Activated CD4-positive, alpha-beta T cell treated with anti-CD3 and anti-CD28 coated beads, Interleukin-2, amount 50 U/mL, for 16 hours (primary cell): ENCODE data around the gene SELENOO.

Experiments used
- DNase-seq: peaks from one replicate; pipeline ENCODE4 v3.0.0-alpha.2; 2020

SELENOO gene

DNA sequence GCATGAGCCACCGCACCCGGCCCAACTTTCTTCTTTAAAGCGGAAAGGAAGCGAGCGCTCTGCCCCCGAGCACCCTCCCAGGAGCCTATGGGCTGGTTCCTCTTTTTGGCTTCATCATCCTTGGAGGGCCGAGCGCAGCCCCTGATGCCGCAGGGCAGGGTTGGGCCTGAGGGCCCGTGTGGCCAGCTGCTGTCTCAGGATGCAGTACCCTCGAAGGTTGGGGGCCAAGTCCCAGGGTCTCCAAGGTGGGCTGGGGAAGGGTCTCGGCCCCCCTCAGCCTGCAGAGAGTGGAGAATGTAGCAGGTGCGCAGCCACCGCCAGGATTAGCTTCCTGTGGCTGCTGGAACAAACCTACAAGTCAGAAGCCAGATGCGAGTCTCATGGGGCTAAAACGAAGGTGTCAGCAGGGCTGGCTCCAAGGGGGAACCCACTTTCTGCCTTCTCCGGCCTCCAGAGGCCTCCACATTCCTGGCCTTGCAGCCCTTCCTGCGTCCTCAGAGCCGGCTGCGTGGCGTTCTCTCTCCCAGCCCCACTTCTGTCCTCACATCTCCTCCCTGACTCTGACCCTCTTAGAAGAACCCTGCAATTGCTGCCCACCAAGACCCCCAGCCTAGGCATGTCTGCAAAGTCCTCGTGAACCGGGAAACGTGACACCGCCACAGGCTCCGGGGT lies 27.4 kb upstream of the SELENOO start:
- DNase-seq, result no peak

DNA sequence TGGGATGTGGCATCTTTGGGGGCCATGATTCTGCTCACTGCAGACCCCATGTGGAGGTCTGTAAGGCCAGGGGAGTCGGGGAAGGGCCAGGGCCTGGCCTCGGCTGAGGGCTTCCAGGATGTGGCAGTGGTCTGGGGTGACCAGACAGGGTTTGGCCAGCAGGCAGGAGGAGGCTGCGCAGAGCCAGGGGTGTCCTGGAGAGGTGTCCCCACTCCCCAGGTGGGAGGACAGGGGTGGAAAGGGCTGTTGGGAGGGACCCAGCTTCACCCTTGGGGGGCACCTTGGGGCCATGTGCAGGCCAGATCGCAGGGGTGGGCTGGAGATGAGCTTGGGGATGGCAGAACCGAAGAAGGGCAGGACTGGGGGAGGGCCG lies 26.8 kb upstream of the SELENOO start:
- no peak for DNase-seq

DNA sequence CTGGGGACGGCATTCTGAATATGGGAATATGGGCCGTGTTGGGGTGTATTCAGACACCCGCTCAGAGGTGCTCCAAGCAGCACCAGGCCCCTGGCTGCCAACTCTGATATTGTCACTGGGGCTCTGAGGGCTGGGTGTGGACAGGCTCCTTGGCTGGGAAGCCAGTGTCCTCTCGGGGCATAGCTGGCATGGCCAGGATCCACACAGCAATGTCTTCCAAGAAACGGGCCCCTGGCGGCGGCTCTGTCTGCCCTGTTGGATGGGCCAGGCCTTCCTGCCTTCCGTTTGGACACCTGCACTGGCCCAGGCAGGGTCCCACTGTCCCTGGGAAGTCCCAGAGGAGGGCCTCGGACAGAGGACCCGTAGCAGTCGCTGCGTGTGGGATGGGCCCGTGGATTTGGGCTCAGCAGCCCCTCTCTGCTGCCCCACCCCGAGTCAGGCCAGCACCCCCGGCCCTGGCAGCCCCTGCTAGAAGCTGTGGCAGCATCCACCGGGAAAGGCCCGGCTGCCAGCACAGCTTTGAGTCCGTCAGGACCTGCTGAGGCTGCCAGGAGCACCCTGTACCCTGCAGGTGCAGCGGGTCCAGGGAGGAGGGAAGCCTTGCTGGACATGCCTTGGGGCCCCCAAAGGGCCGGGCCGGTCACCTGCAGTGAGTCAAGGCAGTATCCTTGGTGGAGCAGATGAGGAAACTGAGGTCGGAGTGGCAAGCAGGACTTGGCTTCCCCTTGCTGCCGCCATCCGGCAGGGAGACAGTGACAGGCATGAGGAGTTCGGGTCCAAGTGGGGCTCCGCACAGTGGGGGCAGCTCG lies 26.2 kb upstream of the SELENOO start:
- DNase-seq, result no peak

DNA sequence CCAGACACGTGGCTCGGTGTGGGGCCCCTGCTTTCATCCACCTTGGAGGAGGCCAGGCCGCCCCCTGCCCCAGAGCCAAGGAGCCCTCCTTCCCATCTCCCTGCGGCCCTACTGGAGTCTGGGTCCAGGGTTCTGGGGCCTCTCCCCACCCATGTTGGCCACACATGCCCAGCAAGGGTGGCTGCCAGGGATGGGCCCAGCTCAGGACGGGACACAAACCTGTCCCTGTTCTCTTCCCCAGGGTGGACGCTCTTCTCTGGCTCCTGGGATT lies 25.7 kb upstream of the SELENOO start:
- no peak for DNase-seq

DNA sequence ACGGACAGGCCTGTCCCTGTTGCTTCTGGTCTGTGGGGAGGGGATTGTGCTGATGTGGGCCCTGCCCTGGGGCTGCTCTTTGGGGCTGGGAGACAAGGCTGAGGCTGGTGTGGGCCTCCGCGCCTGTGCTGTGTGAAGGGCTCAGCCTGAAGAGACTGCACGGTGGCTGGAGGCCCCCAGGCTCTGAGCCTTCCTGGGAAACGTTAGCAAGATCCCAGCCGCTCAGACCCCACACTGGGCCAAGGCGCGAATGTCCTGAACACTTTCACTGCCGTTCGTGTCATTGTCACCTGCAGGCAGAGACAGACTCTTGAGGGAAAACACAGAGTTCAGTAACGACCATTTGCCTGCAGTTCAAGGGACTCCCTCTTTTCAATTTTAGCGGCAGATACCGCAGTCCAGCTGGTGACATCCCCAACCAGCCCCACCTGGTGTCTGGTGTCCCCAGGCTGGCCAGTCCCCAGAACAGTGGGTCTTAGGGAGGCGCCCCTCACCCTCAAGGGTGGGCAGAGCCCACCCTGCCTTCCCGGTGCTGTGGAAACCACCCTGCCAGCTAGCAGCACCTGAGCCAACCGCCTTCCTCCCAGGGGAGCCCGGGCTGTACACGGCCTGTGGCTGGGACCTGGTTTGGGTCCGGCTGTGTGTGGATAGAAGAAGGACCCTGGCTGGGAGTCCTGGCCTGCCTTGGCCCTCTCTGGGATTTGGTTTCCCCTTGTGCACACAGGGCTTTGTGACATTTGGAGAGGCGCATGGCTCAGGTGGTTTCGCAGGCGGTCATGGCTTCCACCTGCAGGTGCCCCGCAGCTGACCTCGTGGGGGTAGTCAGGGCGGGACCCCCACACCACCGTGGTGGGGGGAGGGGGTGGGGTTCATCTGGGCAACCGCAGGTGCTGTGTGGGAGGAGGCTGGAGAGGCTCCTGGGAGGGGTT lies 24.6 kb upstream of the SELENOO start:
- DNase-seq, result no peak

DNA sequence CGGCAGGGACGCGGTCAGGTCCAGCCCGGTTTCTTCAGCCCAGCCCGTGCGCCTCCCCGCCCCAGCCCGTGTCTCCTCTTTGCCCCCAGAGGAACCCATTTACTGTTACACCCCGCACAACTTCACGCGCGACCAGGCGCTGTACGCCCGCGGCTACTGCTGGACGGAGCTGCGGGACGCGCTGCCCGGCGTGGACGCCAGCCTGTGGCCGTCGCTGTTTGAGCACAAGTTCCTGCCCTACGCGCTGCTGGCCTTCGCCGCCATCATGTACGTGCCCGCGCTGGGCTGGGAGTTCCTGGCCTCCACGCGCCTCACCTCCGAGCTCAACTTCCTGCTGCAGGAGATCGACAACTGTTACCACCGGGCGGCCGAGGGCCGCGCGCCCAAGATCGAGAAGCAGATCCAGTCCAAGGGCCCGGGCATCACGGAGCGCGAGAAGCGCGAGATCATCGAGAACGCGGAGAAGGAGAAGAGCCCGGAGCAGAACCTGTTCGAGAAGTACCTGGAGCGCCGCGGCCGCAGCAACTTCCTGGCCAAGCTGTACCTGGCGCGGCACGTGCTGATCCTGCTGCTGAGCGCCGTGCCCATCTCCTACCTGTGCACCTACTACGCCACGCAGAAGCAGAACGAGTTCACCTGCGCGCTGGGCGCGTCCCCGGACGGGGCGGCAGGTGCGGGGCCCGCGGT lies 23.8 kb upstream of the SELENOO start:
- DNase-seq, result no peak

DNA sequence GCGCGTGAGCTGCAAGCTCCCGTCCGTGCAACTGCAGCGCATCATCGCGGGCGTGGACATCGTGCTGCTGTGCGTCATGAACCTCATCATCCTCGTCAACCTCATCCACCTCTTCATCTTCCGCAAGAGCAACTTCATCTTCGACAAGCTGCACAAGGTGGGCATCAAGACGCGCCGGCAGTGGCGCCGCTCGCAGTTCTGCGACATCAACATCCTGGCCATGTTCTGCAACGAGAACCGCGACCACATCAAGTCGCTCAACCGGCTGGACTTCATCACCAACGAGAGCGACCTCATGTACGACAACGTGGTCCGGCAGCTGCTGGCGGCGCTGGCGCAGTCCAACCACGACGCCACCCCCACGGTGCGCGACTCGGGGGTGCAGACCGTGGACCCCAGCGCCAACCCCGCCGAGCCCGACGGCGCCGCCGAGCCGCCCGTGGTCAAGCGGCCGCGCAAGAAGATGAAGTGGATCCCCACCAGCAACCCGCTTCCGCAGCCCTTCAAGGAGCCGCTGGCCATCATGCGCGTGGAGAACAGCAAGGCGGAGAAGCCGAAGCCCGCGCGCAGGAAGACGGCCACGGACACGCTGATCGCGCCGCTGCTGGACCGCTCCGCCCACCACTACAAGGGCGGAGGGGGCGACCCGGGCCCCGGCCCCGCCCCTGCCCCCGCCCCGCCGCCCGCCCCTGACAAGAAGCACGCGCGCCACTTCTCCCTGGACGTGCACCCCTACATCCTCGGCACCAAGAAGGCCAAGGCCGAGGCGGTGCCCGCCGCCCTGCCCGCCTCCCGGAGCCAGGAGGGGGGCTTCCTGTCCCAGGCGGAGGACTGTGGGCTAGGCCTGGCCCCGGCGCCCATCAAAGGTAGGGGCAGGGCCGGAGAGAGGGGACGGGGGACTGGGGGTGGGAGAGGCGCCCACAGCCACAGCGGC lies 23.0 kb upstream of the SELENOO start:
- DNase-seq, result no peak

DNA sequence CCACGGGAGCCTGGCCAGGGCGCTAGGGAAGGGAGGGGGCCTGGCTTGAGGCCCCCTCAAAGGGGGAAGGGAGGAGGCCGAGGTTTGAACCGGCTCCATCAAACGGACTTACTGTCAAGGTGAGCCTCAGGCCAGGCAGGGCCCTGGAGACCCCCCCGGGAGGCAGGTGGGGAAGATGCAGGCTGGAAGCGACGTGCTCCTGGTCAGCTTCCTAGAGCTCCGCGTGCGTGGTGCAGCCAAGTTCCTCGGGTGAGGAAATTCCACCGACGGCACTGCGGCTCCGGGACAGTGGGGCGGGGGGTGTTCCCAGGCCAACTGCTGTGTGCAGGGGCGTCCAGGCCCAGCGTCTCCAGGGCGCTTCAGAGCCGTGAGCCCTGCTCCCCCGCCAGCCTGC lies 22.3 kb upstream of the SELENOO start:
- no peak for DNase-seq

DNA sequence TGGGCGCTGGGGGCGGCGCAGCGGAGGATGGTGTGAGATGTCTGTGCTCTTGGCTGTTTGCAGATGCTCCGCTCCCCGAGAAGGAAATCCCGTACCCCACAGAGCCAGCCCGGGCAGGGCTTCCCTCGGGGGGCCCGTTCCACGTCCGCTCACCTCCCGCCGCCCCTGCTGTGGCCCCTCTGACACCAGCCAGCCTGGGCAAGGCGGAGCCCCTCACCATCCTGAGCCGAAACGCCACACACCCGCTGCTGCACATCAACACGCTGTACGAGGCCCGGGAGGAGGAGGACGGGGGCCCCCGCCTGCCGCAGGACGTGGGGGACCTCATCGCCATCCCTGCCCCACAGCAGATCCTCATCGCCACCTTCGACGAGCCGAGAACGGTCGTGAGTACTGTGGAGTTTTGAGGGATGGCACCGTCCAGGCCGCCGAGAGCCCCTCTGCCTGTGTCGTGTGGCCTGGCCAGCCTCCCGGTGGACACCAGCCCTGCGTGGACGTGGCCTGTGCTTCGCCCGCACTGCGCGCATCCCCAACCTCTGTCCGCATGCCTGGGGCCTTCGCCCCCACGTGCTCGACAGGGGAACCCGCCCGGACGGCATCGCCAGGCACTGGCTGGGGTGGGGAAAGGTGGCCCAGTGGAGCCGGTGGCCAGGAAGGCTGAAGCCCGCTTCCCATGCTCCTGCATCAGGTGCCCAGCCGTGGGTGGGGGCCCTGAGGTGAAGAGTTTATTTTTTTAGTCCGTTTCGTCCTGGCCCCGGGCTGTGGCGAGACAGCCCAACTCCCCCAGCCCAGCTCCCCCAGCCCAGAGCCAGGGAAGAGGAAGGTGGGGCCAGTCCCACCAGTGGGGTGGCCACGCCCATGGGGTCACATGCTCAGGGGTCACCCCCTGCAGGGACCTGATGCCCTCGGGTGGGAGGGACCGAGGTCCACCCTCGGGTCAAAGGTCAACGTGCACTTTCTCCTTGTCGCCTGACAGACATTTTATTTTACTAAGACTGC lies 21.6 kb upstream of the SELENOO start:
- DNase-seq, result no peak

DNA sequence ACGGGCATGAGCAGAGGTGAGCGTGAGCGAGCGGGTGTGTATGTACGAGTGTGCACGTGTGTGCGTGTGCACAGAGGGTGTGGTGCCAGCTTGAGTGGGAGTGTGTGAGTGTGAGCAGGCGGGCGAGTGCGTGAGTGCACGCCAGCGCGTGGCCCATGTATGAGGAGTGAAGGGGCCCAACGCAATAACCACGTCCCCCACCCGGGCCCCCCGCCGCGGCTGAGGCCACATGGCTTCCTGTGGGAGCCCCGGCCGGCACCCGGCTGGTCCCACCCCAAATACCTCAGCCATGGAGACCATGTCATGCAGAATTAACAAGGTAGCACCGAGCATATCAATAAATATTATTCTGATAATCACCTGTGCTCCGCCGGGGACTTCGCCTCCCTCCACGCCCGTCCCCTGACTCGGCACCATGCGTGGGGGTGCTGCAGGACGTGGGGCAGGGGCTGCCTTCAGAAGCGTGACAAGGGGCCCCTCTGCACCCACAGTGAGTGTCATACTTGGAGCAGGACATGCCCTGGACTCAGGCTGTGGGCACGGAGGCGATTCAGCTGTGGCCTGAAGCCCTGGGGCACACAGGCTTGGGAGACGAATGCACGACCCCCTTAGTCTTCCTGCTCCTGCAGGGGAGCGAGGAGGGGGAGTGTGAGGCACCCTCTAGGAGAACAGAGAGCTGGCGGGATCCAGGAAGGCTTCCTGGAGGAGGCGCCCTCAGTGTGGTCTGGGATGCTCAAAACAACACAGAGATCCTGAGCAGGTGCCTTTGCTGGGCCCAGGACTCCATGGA lies 20.7 kb upstream of the SELENOO start:
- no peak for DNase-seq

DNA sequence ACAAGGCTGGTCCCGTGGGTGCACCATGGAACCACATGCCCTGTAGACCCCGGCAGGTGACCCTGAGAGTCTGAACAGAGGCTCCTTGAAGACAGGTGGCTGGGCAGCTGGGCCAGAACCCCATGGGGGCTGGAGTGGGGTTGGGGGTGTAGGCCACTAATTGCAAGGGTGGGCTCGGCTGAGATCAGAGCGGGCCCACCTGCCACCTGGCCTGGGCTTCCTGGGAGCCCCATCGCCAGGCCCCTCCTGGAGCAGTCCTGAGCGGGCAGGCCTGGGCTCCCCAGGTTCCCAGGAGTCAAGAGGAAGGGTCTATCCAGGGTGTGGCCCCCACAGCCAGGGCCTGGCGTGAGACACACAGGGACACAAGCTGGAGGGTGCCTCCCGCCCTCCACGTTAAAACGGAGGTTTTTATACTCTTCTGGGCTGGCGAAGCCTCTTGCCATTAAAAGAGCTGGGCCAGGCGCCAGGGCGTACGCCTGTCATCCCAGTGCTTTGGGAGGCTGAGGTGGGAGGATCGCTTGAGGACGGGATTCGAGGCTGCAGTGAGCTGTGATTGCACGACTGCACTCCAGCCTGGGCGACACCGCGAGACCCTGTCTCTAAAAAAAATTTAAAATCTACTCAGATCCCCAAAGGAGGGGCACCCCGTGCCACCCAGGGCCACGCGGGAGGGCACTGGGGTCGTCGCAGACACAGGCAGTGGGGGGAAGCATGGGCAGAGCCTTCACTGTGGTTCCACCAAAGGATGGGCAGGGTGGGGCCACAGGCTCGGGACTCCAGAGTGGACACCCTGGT lies 19.9 kb upstream of the SELENOO start:
- DNase-seq, result no peak

DNA sequence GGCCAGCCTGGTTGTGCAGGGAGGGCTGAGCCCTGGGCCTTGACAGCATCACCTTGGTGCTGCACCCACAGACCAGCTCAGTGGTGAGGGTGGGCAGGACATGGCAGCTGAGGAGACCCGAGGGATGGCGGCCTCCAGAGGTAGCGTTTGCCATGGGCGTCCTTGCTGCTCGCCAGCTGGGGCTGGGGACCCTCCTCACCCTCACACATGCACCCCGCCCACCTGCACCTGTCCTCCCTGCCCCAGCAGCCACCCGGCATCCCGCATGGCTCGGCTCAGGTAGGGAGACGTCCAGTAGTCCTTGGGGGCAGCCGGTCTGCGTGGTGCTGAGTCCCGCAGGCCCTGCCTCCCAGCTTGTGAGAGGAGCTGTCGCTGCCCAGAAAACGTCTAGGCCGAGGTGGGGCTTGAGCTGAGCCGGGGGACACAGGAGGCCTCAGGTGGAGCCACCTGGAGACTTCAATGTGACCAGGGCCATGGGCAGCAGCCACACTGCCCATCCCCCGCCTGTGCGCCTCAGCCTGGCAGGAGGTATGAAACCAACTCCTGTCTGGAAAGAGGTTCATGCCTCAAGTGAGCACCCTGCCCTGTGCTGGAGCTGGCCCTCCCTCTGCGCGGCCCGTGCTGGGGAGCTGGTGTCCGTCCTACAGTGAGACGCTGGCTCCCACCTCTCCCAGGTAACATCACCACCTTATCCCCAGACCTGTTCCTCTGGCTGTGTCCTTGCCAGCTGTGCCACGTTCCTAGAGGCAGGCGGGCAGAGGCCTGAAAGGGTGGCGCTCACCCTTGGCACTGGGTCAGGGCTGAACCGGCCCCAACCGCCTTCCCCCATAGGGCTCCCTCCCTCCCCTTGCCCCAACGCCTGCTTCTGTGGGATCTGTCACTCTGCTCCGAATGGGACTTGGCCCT lies 18.4 kb upstream of the SELENOO start:
- no peak for DNase-seq

DNA sequence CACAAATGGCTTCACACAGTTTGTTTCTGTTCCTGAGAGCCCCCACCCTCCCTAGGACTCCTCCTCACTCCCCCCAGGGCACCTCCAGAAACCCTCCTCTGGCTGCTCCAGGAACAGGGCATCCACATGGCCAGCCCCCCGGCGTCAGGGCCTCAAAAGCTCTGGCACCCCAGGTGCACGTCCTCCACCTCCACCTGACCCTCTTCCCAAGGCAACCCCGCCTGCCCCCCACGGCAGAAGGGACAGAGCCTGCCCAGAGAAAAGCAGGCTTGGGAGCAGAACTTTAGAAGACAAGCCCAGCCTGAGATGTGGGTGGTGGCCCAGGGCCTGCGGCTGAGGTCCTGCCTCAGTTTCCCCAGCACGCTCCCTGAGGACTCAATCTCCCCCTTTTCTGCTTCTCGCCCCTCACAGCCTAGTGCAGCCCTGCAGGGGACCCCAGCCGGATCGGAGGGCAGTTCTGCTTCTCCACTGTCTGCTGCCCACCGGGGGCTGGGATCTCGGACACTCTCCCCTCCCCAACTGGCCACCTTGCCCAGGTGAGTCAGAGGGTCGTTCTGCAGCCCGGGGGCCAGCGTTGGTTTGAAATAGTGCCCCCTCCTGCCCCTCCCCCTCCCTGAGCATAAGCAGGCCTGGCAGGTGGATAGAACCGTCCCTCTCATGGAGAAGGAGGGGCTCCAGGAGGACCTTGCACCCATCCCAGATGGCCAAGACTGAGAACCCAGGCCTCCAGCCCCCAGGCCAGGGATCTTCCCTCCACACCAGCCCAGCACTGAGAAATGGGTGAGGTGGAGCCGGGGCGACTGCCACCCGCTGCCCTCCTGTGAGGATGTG lies 17.5 kb upstream of the SELENOO start:
- no peak for DNase-seq

DNA sequence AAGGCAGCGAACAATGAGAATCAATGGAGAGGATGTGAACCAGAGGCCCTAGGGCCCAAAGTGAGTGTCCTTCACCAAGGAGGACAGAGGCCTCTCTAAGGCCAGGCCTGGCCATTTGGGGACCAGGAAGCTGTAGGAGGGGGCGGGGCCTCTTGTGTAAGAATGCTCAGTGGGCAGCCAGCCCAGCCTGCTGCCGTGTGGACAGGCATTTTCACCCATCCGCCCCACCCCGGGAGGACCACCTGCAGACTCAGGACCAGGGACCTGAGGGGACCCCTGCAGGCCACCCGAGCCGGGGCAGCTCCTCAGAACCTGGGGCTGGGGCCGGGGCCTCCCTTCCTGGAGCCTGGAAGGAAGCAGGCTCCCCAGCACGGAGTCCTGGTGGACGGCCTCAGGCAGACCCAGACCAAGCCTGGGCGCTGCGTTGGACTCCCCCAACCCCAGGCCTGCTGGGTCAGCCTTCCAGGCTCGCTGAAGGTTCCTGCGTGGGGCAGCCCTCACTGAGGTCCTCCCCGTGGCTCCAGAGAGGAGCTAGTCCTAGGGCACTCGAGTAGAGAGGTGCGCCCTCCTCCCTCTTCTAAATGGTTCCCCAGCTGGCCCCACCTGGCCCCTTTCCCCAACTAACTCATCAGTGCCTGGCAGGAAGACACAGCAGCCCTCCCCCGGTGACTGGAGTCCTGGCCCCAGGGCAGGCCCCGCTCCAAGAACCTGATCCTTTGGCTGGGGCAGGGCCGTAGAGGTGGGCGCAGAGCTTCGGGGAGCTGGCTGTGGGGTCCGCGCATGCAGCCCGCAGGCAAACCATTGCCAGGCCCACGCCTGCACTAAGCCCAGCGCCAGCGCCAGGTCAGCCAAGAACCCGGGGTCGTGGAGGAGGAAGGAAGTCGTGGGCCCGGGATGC lies 16.6 kb upstream of the SELENOO start:
- DNase-seq, result no peak

DNA sequence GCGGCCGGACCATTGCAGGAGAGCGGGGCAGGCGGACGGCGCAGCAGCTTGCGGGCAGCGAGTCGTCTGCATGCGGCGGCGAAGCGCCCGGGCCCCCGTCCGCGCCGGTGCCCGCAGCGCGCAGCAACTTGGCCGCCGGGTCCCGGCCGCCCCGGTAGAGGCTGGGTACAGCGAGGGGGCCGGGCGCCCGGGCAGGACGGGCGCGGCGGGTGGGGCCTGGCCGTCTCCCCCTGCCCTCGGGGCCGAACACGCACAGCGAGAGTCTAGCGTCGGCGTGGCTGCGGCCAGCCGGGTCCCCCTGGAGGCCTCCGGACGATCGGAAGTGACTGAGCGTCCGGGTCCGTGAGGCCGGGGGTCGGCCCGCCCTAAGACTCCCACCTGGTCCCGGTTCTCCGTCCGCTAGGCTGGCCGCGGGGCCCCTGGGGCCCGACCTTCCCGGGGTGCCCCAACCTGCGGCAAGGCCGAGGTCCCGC lies 15.9 kb upstream of the SELENOO start:
- no peak for DNase-seq
